ENCODE results near the gene NELL2.

Gene NELL2

DNA sequence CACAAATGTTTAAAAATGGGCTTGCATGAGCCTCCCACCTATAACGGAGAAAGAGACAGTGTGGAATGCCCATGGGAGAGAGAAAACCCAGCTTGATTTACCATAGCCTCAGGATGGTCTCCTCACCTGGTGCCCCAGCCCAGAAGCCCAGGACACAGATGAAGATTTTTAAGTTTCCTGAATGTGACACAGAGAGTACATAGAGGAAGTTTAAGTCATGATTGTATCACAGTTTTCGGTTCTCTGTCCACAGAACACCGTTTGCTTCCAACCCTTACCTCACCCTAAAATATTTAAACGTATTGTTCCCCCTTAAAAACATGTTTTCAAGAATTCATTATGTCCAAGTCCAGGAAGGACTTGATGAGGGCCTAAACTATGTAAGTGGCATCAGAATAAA is 56.2 kb downstream of the NELL2 start:
- Histone ChIP-seq H3K9ac (ENCODE audit: low read length) (no peak overlapping the region), H3K27ac (ENCODE audit: low read length) (no peak overlapping the region), H3K27me3 (ENCODE audit: control insufficient read depth, insufficient read depth, low read length) (no peaks in the 10 kb centered on the region), H3K4me1 (ENCODE audit: control insufficient read depth, low read depth, low read length) (peaks cover 6% of the 10 kb centered on the region), H3K4me3 (ENCODE audit: low read length) (no peak overlapping the region), H3K36me3 (ENCODE audit: control insufficient read depth, low read depth, low read length) (no peaks in the 10 kb centered on the region), H3K9me3 (ENCODE audit: control insufficient read depth, low read depth, low read length) (no peaks in the 10 kb centered on the region)

DNA sequence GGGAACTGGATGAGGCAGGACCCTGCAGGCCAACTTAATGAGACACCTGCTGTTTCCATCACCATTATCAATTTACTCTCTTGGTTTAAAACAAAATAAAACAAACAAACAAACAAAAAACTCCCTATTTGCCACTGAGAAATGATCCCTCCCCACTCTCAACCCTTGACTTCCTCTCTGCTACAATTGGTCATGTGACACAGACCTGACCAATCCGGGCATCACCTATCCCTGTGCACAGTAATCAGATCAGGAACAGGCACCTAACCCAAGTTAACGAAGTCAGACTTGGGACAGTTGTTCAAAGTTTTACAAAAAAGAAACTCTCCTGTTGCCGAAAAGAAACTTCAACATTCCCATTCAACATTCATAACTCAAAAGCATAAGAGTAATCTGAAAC is 58.4 kb downstream of the NELL2 start:
- Histone ChIP-seq H3K27me3 (ENCODE audit: control insufficient read depth, insufficient read depth, low read length) (no peaks in the 10 kb centered on the region), H3K4me1 (ENCODE audit: control insufficient read depth, low read depth, low read length) (peaks cover 6% of the 10 kb centered on the region), H3K9me3 (ENCODE audit: control insufficient read depth, low read depth, low read length) (no peaks in the 10 kb centered on the region), H3K4me3 (ENCODE audit: low read length) (no peak overlapping the region), H3K9ac (ENCODE audit: low read length) (no peak overlapping the region), H3K36me3 (ENCODE audit: control insufficient read depth, low read depth, low read length) (no peaks in the 10 kb centered on the region), H3K27ac (ENCODE audit: low read length) (no peak overlapping the region)

DNA sequence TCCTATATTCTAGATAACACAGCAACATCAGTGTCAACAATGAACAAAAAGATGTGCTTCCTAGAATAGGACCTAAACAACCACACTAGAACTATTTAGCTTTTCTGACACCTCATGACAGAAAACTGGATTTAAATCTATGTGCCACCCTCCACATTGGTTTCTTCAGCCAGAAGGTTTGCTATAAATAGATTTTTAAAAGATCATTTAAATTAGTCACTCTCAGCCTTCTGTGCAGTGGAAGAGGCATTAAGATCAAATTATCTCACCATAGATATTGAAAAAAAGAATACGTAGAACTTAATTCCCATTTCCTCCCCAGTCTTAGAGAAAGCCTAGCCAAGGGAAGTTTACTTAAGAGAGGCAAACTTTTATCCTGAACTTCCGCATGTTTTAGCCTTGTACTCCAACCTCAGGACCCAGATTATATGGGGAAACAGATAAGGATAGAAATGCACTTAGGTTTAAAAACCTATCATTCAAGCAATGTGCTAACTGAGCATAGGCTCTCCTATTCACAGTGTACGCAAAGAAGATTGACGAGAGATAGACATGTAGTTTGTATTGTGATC is 59.6 kb downstream of the NELL2 start:
- no peak overlapping the region for H3K4me3 ChIP-seq (ENCODE audit: low read length)
- no peak overlapping the region for H3K27ac ChIP-seq (ENCODE audit: low read length)
- no peaks in the 10 kb centered on the region for H3K27me3 ChIP-seq (ENCODE audit: control insufficient read depth, insufficient read depth, low read length)
- no peaks in the 10 kb centered on the region for H3K36me3 ChIP-seq (ENCODE audit: control insufficient read depth, low read depth, low read length)
- no peaks in the 10 kb centered on the region for H3K9me3 ChIP-seq (ENCODE audit: control insufficient read depth, low read depth, low read length)
- H3K9ac ChIP-seq (ENCODE audit: low read length): no peak overlapping the region
- H3K4me1 ChIP-seq (ENCODE audit: control insufficient read depth, low read depth, low read length): peaks cover 6% of the 10 kb centered on the region

DNA sequence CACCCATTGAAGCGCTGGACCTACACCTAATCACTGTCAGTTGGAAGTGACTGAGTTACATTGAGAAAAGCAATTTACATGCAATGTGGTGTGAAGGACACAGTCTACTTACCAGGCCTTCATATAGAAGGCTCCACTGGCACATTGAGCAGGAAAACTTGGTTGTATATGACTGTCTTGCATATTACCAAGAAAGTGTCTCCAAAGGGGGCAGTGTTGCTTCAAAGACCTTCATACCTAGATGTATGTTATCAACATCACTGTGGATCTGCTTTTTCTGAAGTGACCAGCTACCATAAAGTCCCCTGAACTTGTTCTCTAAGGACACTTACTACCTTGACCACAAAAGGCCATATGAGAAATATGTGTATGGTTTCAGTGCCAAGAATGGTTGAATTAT is 64.1 kb downstream of the NELL2 start:
- no peak overlapping the region for H3K27ac ChIP-seq (ENCODE audit: low read length)

GRCh38 chr12:44804068-44804467 is 72.0 kb downstream of the NELL2 start:
- Histone ChIP-seq H3K36me3 (ENCODE audit: control insufficient read depth, low read depth, low read length) (no peaks in the 10 kb centered on the region), H3K4me3 (ENCODE audit: low read length) (no peak overlapping the region), H3K9ac (ENCODE audit: low read length) (no peak overlapping the region), H3K27me3 (ENCODE audit: control insufficient read depth, insufficient read depth, low read length) (no peaks in the 10 kb centered on the region), H3K9me3 (ENCODE audit: control insufficient read depth, low read depth, low read length) (no peaks in the 10 kb centered on the region), H3K27ac (ENCODE audit: low read length) (no peak overlapping the region), H3K4me1 (ENCODE audit: control insufficient read depth, low read depth, low read length) (no peaks in the 10 kb centered on the region)

More for the DNA sequence above, 64.1 kb downstream of the NELL2 start:
- Histone ChIP-seq H3K36me3 (ENCODE audit: control insufficient read depth, low read depth, low read length) (no peaks in the 10 kb centered on the region), H3K9ac (ENCODE audit: low read length) (no peak overlapping the region), H3K4me3 (ENCODE audit: low read length) (no peak overlapping the region), H3K4me1 (ENCODE audit: control insufficient read depth, low read depth, low read length) (no peaks in the 10 kb centered on the region), H3K9me3 (ENCODE audit: control insufficient read depth, low read depth, low read length) (no peaks in the 10 kb centered on the region), H3K27me3 (ENCODE audit: control insufficient read depth, insufficient read depth, low read length) (no peaks in the 10 kb centered on the region)

- Histone ChIP-seq H3K9ac (ENCODE audit: low read length) (no peak overlapping the region), H3K4me3 (ENCODE audit: low read length) (no peak overlapping the region)
Measured at GRCh38 chr12:44795970-44796369, 80.1 kb downstream of the NELL2 start.

GRCh38 chr12:44788731-44789130 is 87.4 kb downstream of the NELL2 start:
- Histone ChIP-seq H3K4me3 (ENCODE audit: low read length) (no peak overlapping the region), H3K4me1 (ENCODE audit: control insufficient read depth, low read depth, low read length) (peaks cover 5% of the 10 kb centered on the region), H3K36me3 (ENCODE audit: control insufficient read depth, low read depth, low read length) (no peaks in the 10 kb centered on the region), H3K9ac (ENCODE audit: low read length) (no peak overlapping the region), H3K27me3 (ENCODE audit: control insufficient read depth, insufficient read depth, low read length) (no peaks in the 10 kb centered on the region), H3K9me3 (ENCODE audit: control insufficient read depth, low read depth, low read length) (no peaks in the 10 kb centered on the region), H3K27ac (ENCODE audit: low read length) (no peak overlapping the region)

More at GRCh38 chr12:44795970-44796369, 80.1 kb downstream of the NELL2 start:
- Histone ChIP-seq H3K27ac (ENCODE audit: low read length) (no peak overlapping the region), H3K27me3 (ENCODE audit: control insufficient read depth, insufficient read depth, low read length) (no peaks in the 10 kb centered on the region), H3K36me3 (ENCODE audit: control insufficient read depth, low read depth, low read length) (no peaks in the 10 kb centered on the region), H3K4me1 (ENCODE audit: control insufficient read depth, low read depth, low read length) (no peaks in the 10 kb centered on the region), H3K9me3 (ENCODE audit: control insufficient read depth, low read depth, low read length) (no peaks in the 10 kb centered on the region)

DNA sequence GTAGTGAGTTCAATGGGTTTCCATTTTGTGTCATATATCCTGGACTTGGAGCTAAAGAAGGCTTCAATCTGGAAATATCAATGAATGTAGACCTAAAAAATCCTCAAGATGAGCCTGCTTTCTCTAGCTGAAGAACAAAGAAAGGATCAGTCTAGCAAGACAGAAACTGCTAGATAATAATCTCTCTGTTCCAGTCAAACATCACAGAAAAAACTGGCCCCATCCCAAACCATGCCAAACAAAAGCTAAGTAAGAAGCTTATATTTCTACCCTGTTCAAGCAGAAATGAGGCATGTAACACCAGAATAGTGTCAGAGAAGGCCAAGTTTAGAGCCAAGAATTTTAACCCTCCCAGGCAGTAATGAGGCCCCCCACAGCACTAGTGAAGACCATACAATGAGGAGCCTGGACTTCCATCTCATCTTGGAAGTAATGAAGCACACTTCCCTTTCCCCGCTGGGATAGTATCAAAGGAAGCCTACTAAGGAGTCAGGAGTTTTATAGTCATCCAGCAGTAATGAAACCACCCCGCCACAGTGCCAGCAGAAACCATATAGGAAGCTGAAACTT is 95.8 kb downstream of the NELL2 start:
- Histone ChIP-seq H3K4me3 (ENCODE audit: low read length) (no peak overlapping the region), H3K4me1 (ENCODE audit: control insufficient read depth, low read depth, low read length) (peaks cover 5% of the 10 kb centered on the region), H3K27me3 (ENCODE audit: control insufficient read depth, insufficient read depth, low read length) (no peaks in the 10 kb centered on the region), H3K9ac (ENCODE audit: low read length) (no peak overlapping the region), H3K36me3 (ENCODE audit: control insufficient read depth, low read depth, low read length) (peaks cover 7% of the 10 kb centered on the region), H3K9me3 (ENCODE audit: control insufficient read depth, low read depth, low read length) (no peaks in the 10 kb centered on the region), H3K27ac (ENCODE audit: low read length) (no peak overlapping the region)

- H3K36me3 ChIP-seq (ENCODE audit: control insufficient read depth, low read depth, low read length): peaks cover 7% of the 10 kb centered on the region
- peaks cover 5% of the 10 kb centered on the region for H3K4me1 ChIP-seq (ENCODE audit: control insufficient read depth, low read depth, low read length)
- H3K27me3 ChIP-seq (ENCODE audit: control insufficient read depth, insufficient read depth, low read length): no peaks in the 10 kb centered on the region
- no peak overlapping the region for H3K4me3 ChIP-seq (ENCODE audit: low read length)
- no peaks in the 10 kb centered on the region for H3K9me3 ChIP-seq (ENCODE audit: control insufficient read depth, low read depth, low read length)
- no peak overlapping the region for H3K9ac ChIP-seq (ENCODE audit: low read length)
- no peak overlapping the region for H3K27ac ChIP-seq (ENCODE audit: low read length)
Measured at GRCh38 chr12:44779766-44780165, 96.3 kb downstream of the NELL2 start.

GRCh38 chr12:44778863-44779262 is 97.3 kb downstream of the NELL2 start:
- H3K4me3 ChIP-seq (ENCODE audit: low read length): no peak overlapping the region
- no peaks in the 10 kb centered on the region for H3K4me1 ChIP-seq (ENCODE audit: control insufficient read depth, low read depth, low read length)
- H3K27me3 ChIP-seq (ENCODE audit: control insufficient read depth, insufficient read depth, low read length): no peaks in the 10 kb centered on the region
- no peaks in the 10 kb centered on the region for H3K9me3 ChIP-seq (ENCODE audit: control insufficient read depth, low read depth, low read length)
- no peak overlapping the region for H3K9ac ChIP-seq (ENCODE audit: low read length)
- H3K36me3 ChIP-seq (ENCODE audit: control insufficient read depth, low read depth, low read length): peaks cover 11% of the 10 kb centered on the region
- H3K27ac ChIP-seq (ENCODE audit: low read length): no peak overlapping the region

DNA sequence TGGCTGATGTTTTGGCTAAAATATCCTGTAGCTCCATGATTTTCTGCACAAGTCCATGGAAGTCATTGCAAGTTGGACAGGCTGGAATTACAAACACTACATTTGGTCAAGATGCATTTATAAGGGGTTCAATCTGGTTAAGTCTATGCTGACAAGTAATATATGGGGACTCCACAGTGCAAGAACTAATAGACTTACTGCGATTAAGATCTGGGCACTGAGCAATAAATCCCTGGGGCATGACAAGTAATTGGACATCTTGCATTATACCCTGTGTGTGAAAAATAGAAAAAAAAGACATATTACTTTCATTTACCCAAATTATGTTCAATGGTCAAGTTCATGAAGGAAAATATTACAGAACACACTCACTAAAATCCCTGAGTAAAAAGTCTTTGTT is 99.1 kb downstream of the NELL2 start:
- no peak overlapping the region for H3K9ac ChIP-seq (ENCODE audit: low read length)
- H3K4me1 ChIP-seq (ENCODE audit: control insufficient read depth, low read depth, low read length): no peaks in the 10 kb centered on the region
- H3K9me3 ChIP-seq (ENCODE audit: control insufficient read depth, low read depth, low read length): no peaks in the 10 kb centered on the region
- no peak overlapping the region for H3K27ac ChIP-seq (ENCODE audit: low read length)
- H3K27me3 ChIP-seq (ENCODE audit: control insufficient read depth, insufficient read depth, low read length): no peaks in the 10 kb centered on the region
- peaks cover 11% of the 10 kb centered on the region for H3K36me3 ChIP-seq (ENCODE audit: control insufficient read depth, low read depth, low read length)
- no peak overlapping the region for H3K4me3 ChIP-seq (ENCODE audit: low read length)

- H3K27me3 ChIP-seq (ENCODE audit: control insufficient read depth, insufficient read depth, low read length): no peaks in the 10 kb centered on the region
- H3K27ac ChIP-seq (ENCODE audit: low read length): no peak overlapping the region
- H3K4me3 ChIP-seq (ENCODE audit: low read length): no peak overlapping the region
- no peak overlapping the region for H3K9ac ChIP-seq (ENCODE audit: low read length)
- peaks cover 11% of the 10 kb centered on the region for H3K36me3 ChIP-seq (ENCODE audit: control insufficient read depth, low read depth, low read length)
- no peaks in the 10 kb centered on the region for H3K9me3 ChIP-seq (ENCODE audit: control insufficient read depth, low read depth, low read length)
- H3K4me1 ChIP-seq (ENCODE audit: control insufficient read depth, low read depth, low read length): peaks cover 10% of the 10 kb centered on the region
Measured at GRCh38 chr12:44775901-44776300, 100.2 kb downstream of the NELL2 start.
